Natural killer cell (primary cell): Measurements from ENCODE around the gene SPAG16. TPM values are rescaled to one million over a fixed set of nuclear protein-coding genes. Genes with fewer than 3 reads are reported as not detected.

ENCODE experiments used
- ATAC-seq, 3 donors: fragments of 150-1000 bp in 2 of 3; fragments of 200-7000 bp in 1 of 3; cut with Tn5 transposase; 1 replicate in 1 of 3; 2 replicates in 2 of 3; pipeline ENCODE4 v1.10.0; 2021; ENCODE audit warnings: mild to moderate bottlenecking in 2 of 3, moderate library complexity in 2 of 3
- DNase-seq, 2 donors: peaks; one replicate each; pipeline versions ENCODE4 v3.0.0 to v3.0.0-alpha.2; 2013 to 2021; ENCODE audit warnings: mixed read lengths in 1 of 2
- H3K27ac ChIP-seq: one replicate; pipeline ENCODE4 v1.5.1; 2013; ENCODE audit warnings: mild to moderate bottlenecking, low read length
- H3K27me3 ChIP-seq: one replicate; pipeline ENCODE4 v1.6.1; 2013; ENCODE audit warnings: low read length; ENCODE audit not compliant: control insufficient read depth, insufficient read depth
- H3K36me3 ChIP-seq: one replicate; pipeline ENCODE4 v1.6.1; 2013; ENCODE audit warnings: low read length; ENCODE audit not compliant: control insufficient read depth, insufficient read depth
- H3K4me1 ChIP-seq: one replicate; pipeline ENCODE4 v1.6.1; 2013; ENCODE audit warnings: low read length; ENCODE audit not compliant: control insufficient read depth, insufficient read depth
- H3K4me3 ChIP-seq: one replicate; pipeline ENCODE4 v1.5.1; 2013; ENCODE audit warnings: low read length
- H3K9me3 ChIP-seq: one replicate; pipeline ENCODE4 v1.6.1; 2013; ENCODE audit warnings: low read length; ENCODE audit not compliant: control insufficient read depth, insufficient read depth
- H3K27ac Mint-ChIP-seq, 2 donors: one replicate each; pipeline ENCODE4 v1.8.0; 2022; ENCODE audit warnings: mild to moderate bottlenecking in 2 of 2, mixed read lengths in 2 of 2, moderate library complexity in 1 of 2
- H3K27me3 Mint-ChIP-seq, 2 donors: one replicate each; pipeline ENCODE4 v1.8.0; 2022; ENCODE audit warnings: low read depth in 2 of 2, mixed read lengths in 2 of 2
- H3K36me3 Mint-ChIP-seq: one replicate; pipeline ENCODE4 v1.8.0; 2022; ENCODE audit warnings: mixed read lengths
- H3K4me1 Mint-ChIP-seq, 2 donors: one replicate each; pipeline ENCODE4 v1.8.0; 2022; ENCODE audit warnings: mixed read lengths in 2 of 2
- H3K4me3 Mint-ChIP-seq: one replicate; pipeline ENCODE4 v1.8.0; 2022; ENCODE audit warnings: mild to moderate bottlenecking, moderate library complexity, mixed read lengths
- H3K9me3 Mint-ChIP-seq, 2 donors: one replicate each; pipeline ENCODE4 v1.8.0; 2022; ENCODE audit warnings: mixed read lengths in 2 of 2
- WGBS: methylation state at CpG from one replicate; pipeline ENCODE4 v1.1.7; 2013; ENCODE audit warnings: missing lambda C conversion rate; ENCODE audit not compliant: insufficient coverage; 5-methylcytosine and 5-hydroxymethylcytosine counted together
- intact Hi-C: fragments of 100-400 bp; cut with micrococcal nuclease; formaldehyde crosslinking; loops from one replicate; pipeline ENCODE4 v1.14.2; 2022
- total RNA-seq, 4 donors: library from RNA; stranded (reverse); fragments of 120-200 nt in 1 of 4; gene quantifications; one replicate each; pipeline versions ENCODE4 v1.2.3 to v1.2.4, GENCODE V29; 2013 to 2022
- TF ChIP-seq, protein P1 (sequence below): fragments of 200-600 bp; IDR thresholded peaks from one replicate; pipeline ENCODE4 v1.8.0; 2022; ENCODE audit warnings: antibody characterized with exemption

The SPAG16 gene
- total RNA-seq, 3 donors from 2014 or later (not counting 1 experiment from before 2014, with no cell fraction given): 3.5 to 5.8 (median 4.0) TPM

DNA sequence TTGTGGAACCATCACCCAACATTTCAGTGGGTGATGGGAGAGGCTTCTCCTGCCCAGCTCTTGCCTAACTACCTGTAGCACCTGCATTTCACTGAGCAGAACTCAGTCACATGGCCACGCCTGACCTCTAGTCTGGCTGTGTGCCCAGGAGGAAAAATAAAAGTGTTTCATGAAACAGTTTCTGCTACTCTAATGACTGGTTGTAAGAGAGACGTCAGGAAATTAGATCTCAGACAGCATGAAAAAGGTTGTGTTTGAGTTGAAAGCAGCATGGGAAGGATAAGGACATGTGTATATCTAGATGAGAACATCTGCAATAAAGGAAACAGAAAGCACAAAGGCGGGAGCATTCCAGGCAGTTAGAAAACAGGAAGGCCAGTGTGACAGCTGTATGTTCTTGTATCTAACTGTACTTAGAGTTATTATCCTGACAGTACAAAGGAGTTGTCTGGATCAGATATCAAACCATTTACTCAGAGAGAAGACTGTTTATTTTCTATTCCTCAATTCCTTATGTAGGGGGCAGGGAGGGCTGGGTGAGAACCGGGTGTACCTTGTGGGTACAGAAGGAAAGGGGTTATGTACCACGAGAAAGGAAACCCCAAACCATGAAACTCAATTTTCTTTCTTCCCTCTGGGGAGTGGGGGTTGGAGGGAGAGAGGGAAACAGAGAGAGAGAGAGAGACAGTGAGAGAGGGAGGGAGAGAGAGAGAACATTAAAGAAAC, 819.2 kb downstream of the SPAG16 start:
- peaks cover 10 to 12% of the 10 kb centered on the region in 2 donors for H3K9me3 Mint-ChIP-seq
- no peaks in the 10 kb centered on the region for H3K27me3 Mint-ChIP-seq
- intact Hi-C loops: no loop called here
- 6% methylated on average over 3 of the region's 5 CpGs for WGBS
- no peak for DNase-seq
- Histone ChIP-seq H3K4me1 (no peaks in the 10 kb centered on the region), H3K36me3 (no peaks in the 10 kb centered on the region), H3K27ac (no peak overlapping the region), H3K9me3 (no peaks in the 10 kb centered on the region), H3K4me3 (no peak overlapping the region), H3K27me3 (no peaks in the 10 kb centered on the region)
- H3K4me3 Mint-ChIP-seq: no peak overlapping the region
- TF ChIP-seq, protein P1, sequence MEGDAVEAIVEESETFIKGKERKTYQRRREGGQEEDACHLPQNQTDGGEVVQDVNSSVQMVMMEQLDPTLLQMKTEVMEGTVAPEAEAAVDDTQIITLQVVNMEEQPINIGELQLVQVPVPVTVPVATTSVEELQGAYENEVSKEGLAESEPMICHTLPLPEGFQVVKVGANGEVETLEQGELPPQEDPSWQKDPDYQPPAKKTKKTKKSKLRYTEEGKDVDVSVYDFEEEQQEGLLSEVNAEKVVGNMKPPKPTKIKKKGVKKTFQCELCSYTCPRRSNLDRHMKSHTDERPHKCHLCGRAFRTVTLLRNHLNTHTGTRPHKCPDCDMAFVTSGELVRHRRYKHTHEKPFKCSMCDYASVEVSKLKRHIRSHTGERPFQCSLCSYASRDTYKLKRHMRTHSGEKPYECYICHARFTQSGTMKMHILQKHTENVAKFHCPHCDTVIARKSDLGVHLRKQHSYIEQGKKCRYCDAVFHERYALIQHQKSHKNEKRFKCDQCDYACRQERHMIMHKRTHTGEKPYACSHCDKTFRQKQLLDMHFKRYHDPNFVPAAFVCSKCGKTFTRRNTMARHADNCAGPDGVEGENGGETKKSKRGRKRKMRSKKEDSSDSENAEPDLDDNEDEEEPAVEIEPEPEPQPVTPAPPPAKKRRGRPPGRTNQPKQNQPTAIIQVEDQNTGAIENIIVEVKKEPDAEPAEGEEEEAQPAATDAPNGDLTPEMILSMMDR: no peak
- no peaks in the 10 kb centered on the region for H3K4me1 Mint-ChIP-seq
- ATAC-seq: no peak
- no peaks in the 10 kb centered on the region for H3K36me3 Mint-ChIP-seq
- H3K27ac Mint-ChIP-seq: no peak overlapping the region

GRCh38 chr2:214104219-214104618, 820.0 kb downstream of the SPAG16 start:
- no peaks in the 10 kb centered on the region for H3K9me3 ChIP-seq
- no peaks in the 10 kb centered on the region for H3K27me3 ChIP-seq
- ATAC-seq (no peak), DNase-seq (no peak)
- no peak overlapping the region for H3K4me3 ChIP-seq
- no peak overlapping the region for H3K27ac ChIP-seq
- intact Hi-C loops: no loop called here
- Mint-ChIP-seq H3K27me3 (no peaks in the 10 kb centered on the region), H3K4me1 (no peaks in the 10 kb centered on the region), H3K4me3 (no peak overlapping the region), H3K27ac (no peak overlapping the region), H3K9me3 (peaks cover 10 to 12% of the 10 kb centered on the region in 2 donors), H3K36me3 (no peaks in the 10 kb centered on the region)
- no peaks in the 10 kb centered on the region for H3K36me3 ChIP-seq
- H3K4me1 ChIP-seq: no peaks in the 10 kb centered on the region
- TF ChIP-seq, protein P1: no peak
- WGBS: 56% methylated on average over 3 of the region's 3 CpGs

DNA sequence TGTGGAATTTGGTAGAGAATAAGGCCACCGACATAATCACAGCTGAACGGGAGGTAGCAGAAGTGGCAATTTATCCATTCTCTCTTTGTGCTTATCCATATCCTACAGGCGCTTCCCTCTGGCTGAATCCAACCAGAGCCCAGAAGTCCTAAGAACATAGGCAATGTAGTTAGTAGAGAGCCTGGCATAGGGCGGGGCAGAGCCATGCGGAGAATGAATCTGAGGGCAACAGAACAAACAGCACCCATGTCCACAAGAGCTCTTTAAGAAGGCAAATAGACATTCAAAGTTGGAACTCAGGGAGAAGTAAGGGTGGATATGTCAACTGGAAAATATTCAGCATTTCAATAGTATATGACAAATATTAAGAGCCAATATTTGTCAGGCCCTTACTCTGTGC, 820.7 kb downstream of the SPAG16 start:
- no peaks in the 10 kb centered on the region for H3K27me3 ChIP-seq
- no peak overlapping the region for H3K27ac ChIP-seq
- H3K4me1 ChIP-seq: no peaks in the 10 kb centered on the region
- H3K27ac Mint-ChIP-seq: no peak overlapping the region
- no peaks in the 10 kb centered on the region for H3K36me3 ChIP-seq
- H3K4me1 Mint-ChIP-seq: no peaks in the 10 kb centered on the region
- intact Hi-C loops: no loop called here
- H3K36me3 Mint-ChIP-seq: no peaks in the 10 kb centered on the region
- DNase-seq (no peak), ATAC-seq (no peak)
- no peak overlapping the region for H3K4me3 Mint-ChIP-seq
- H3K4me3 ChIP-seq: no peak overlapping the region
- H3K9me3 ChIP-seq: no peaks in the 10 kb centered on the region
- TF ChIP-seq, protein P1: no peak
- WGBS: 93% methylated on average over 3 of the region's 5 CpGs
- no peaks in the 10 kb centered on the region for H3K27me3 Mint-ChIP-seq
- peaks cover 10 to 12% of the 10 kb centered on the region in 2 donors for H3K9me3 Mint-ChIP-seq

DNA sequence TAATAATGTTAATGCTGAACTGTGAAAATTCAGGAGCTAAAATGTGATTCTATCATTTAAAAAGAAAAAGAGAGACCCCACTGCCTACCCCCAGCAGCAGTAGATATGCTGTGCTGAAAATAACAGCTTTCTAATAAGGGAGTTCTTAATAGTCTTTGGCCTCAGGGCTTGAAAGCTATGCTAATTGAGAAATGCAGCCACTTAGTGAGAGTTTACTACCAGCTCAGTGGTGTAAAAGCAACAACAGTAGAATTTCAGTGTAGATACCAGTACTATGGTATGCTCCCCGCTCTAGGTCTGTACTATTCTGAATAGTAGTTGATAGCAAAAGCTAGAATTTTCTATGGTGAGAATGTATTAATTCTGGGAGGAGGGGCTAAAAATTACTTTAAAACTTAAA, 823.5 kb downstream of the SPAG16 start:
- H3K4me3 ChIP-seq: no peak overlapping the region
- Mint-ChIP-seq H3K27me3 (no peaks in the 10 kb centered on the region), H3K36me3 (no peaks in the 10 kb centered on the region), H3K4me3 (no peak overlapping the region), H3K4me1 (no peaks in the 10 kb centered on the region), H3K9me3 (peaks cover 8 to 12% of the 10 kb centered on the region in 2 donors), H3K27ac (no peak overlapping the region)
- TF ChIP-seq, protein P1: no peak
- DNase-seq (no peak), ATAC-seq (no peak)
- H3K27me3 ChIP-seq: no peaks in the 10 kb centered on the region
- intact Hi-C loops: no loop called here
- H3K36me3 ChIP-seq: no peaks in the 10 kb centered on the region
- no peaks in the 10 kb centered on the region for H3K9me3 ChIP-seq
- H3K4me1 ChIP-seq: no peaks in the 10 kb centered on the region
- WGBS: 100% methylated on average over 1 of the region's 1 CpG
- no peak overlapping the region for H3K27ac ChIP-seq
